ENCODE measurements around the gene LMX1B. TPM values are rescaled to one million over a fixed set of nuclear protein-coding genes. Genes with fewer than 3 reads are reported as not detected.

LMX1B gene
- total RNA-seq, 1 experiment from 2014 or later: 12.4 TPM

DNA sequence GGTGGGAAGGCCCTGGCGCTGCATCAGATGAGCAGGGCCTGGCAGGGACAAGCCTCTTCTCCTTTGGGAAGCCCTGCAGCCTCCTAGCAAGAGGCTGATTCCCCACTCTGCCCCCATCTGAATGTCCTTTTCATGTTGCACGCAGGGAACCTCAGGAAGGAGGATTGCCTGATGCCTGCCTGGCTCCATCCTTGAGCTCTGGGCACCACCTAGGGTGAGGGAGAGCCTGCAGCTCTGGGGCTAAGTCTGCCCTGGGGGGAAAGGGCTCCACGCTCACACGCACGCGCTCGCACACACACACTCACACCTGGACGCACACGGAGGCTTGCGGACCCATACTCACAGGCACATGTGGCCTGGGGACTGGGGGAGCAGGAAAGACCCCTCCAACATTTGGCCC, 86.6 kb downstream of the LMX1B start (continued):
- TF ChIP-seq, protein P1, sequence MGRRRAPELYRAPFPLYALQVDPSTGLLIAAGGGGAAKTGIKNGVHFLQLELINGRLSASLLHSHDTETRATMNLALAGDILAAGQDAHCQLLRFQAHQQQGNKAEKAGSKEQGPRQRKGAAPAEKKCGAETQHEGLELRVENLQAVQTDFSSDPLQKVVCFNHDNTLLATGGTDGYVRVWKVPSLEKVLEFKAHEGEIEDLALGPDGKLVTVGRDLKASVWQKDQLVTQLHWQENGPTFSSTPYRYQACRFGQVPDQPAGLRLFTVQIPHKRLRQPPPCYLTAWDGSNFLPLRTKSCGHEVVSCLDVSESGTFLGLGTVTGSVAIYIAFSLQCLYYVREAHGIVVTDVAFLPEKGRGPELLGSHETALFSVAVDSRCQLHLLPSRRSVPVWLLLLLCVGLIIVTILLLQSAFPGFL (CRISPR knock-in tag; IDR thresholded peaks at IDR 0.05; ENCODE audit: borderline replicate concordance): no peak
- TF ChIP-seq, protein P2, sequence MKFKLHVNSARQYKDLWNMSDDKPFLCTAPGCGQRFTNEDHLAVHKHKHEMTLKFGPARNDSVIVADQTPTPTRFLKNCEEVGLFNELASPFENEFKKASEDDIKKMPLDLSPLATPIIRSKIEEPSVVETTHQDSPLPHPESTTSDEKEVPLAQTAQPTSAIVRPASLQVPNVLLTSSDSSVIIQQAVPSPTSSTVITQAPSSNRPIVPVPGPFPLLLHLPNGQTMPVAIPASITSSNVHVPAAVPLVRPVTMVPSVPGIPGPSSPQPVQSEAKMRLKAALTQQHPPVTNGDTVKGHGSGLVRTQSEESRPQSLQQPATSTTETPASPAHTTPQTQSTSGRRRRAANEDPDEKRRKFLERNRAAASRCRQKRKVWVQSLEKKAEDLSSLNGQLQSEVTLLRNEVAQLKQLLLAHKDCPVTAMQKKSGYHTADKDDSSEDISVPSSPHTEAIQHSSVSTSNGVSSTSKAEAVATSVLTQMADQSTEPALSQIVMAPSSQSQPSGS (CRISPR knock-in tag; IDR thresholded peaks at IDR 0.05; ENCODE audit: borderline replicate concordance, low read depth): no peak
- no peak for TF ChIP-seq NFATC4 (CRISPR knock-in tag; IDR thresholded peaks at IDR 0.05)

DNA sequence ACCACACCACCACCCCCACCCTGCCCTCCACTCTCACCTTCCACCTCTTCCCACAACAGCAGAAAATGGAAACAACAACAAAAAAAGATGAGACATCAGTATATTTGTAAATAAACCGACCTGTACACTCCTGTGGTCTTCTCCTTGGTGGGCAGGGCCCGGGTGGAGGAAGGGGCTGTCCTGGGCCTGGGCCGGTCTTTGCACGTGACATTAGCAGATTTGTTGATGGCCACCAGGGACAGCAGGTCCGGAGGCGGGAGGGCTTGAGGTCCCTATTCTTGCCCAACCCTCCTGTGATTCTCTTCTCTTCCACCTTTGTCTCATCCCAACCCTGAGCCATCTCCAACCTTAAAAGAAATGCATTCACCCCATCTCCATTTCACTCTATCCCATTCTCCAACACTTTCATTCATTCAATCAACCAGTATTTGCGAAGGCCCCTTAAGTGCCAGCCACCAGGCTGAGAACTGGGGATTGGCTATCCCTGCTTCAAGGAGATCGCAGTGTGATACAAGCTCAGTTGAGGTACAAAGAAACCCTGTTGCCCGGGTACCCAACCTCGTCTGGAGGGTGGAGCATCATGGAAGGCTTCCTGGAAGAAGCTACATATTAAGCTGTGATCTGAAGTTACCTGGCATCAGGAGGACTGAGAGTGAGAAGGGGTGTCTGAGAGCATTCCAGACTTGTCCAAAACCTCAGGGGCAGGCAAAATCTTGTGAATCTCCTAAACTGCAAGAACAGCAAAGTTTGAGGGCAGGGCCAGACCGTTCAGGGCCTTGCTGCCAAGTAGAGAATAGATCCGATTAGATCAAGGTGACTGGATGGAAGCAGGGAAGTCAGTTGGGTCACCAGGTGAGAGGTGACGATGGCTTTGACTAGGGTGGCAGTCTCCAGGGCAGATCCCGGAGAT, 87.4 kb downstream of the LMX1B start:
- ATAC-seq: no peak
- no peaks in the 10 kb centered on the region for H3K36me3 Mint-ChIP-seq
- H3K9me3 Mint-ChIP-seq: no peaks in the 10 kb centered on the region
- no peak overlapping the region for H3K4me3 Mint-ChIP-seq
- H3K27ac Mint-ChIP-seq: no peak overlapping the region
- peaks cover 14% of the 10 kb centered on the region for H3K4me1 Mint-ChIP-seq
- DNase-seq (ENCODE audit: low spot score): peak; percentile 12
- POLR2A ChIA-PET: interaction anchor here (1.4 kb wide), 1 partner anchor 81 kb away, joined by 3 read pairs; no protein-coding TSS in a partner anchor
- peaks cover 51% of the 10 kb centered on the region for H3K27me3 Mint-ChIP-seq (ENCODE audit: low read depth)
- CTCF ChIA-PET: interaction anchor here (1.5 to 16.1 kb wide), 11 partner anchors 11 to 143 kb away, joined by 4 to 734 read pairs (median 13); no protein-coding TSS in a partner anchor
- TF ChIP-seq NFE2L1 (CRISPR knock-in tag; IDR thresholded peaks at IDR 0.05) (no peak), RORB (CRISPR knock-in tag; IDR thresholded peaks at IDR 0.05) (no peak), NFATC4 (CRISPR knock-in tag; IDR thresholded peaks at IDR 0.05) (no peak), ETV6 (CRISPR knock-in tag; IDR thresholded peaks at IDR 0.05) (no peak), ZNF396 (CRISPR knock-in tag; IDR thresholded peaks at IDR 0.05; ENCODE audit: borderline replicate concordance) (no peak), ESRRA (CRISPR knock-in tag; IDR thresholded peaks at IDR 0.05; ENCODE audit: borderline replicate concordance) (no peak), NR1H2 (CRISPR knock-in tag; IDR thresholded peaks at IDR 0.05) (no peak), TCF7 (CRISPR knock-in tag; IDR thresholded peaks at IDR 0.05; ENCODE audit: low read depth) (no peak), FOXP1 (CRISPR knock-in tag; IDR thresholded peaks at IDR 0.05; ENCODE audit: borderline replicate concordance) (no peak), NR2C2 (CRISPR knock-in tag; IDR thresholded peaks at IDR 0.05) (no peak), MYBL2 (CRISPR knock-in tag; IDR thresholded peaks at IDR 0.05) (no peak), ZNF138 (CRISPR knock-in tag; conservative IDR thresholded peaks at IDR 0.05) (no peak)
- TF ChIP-seq, protein P3, sequence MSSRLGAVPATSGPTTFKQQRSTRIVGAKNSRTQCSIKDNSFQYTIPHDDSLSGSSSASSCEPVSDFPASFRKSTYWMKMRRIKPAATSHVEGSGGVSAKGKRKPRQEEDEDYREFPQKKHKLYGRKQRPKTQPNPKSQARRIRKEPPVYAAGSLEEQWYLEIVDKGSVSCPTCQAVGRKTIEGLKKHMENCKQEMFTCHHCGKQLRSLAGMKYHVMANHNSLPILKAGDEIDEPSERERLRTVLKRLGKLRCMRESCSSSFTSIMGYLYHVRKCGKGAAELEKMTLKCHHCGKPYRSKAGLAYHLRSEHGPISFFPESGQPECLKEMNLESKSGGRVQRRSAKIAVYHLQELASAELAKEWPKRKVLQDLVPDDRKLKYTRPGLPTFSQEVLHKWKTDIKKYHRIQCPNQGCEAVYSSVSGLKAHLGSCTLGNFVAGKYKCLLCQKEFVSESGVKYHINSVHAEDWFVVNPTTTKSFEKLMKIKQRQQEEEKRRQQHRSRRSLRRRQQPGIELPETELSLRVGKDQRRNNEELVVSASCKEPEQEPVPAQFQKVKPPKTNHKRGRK (CRISPR knock-in tag; IDR thresholded peaks at IDR 0.05; ENCODE audit: borderline replicate concordance): no peak
- TF ChIP-seq, protein P4, sequence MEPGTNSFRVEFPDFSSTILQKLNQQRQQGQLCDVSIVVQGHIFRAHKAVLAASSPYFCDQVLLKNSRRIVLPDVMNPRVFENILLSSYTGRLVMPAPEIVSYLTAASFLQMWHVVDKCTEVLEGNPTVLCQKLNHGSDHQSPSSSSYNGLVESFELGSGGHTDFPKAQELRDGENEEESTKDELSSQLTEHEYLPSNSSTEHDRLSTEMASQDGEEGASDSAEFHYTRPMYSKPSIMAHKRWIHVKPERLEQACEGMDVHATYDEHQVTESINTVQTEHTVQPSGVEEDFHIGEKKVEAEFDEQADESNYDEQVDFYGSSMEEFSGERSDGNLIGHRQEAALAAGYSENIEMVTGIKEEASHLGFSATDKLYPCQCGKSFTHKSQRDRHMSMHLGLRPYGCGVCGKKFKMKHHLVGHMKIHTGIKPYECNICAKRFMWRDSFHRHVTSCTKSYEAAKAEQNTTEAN (CRISPR knock-in tag; IDR thresholded peaks at IDR 0.05): no peak
- TF ChIP-seq, protein P5, sequence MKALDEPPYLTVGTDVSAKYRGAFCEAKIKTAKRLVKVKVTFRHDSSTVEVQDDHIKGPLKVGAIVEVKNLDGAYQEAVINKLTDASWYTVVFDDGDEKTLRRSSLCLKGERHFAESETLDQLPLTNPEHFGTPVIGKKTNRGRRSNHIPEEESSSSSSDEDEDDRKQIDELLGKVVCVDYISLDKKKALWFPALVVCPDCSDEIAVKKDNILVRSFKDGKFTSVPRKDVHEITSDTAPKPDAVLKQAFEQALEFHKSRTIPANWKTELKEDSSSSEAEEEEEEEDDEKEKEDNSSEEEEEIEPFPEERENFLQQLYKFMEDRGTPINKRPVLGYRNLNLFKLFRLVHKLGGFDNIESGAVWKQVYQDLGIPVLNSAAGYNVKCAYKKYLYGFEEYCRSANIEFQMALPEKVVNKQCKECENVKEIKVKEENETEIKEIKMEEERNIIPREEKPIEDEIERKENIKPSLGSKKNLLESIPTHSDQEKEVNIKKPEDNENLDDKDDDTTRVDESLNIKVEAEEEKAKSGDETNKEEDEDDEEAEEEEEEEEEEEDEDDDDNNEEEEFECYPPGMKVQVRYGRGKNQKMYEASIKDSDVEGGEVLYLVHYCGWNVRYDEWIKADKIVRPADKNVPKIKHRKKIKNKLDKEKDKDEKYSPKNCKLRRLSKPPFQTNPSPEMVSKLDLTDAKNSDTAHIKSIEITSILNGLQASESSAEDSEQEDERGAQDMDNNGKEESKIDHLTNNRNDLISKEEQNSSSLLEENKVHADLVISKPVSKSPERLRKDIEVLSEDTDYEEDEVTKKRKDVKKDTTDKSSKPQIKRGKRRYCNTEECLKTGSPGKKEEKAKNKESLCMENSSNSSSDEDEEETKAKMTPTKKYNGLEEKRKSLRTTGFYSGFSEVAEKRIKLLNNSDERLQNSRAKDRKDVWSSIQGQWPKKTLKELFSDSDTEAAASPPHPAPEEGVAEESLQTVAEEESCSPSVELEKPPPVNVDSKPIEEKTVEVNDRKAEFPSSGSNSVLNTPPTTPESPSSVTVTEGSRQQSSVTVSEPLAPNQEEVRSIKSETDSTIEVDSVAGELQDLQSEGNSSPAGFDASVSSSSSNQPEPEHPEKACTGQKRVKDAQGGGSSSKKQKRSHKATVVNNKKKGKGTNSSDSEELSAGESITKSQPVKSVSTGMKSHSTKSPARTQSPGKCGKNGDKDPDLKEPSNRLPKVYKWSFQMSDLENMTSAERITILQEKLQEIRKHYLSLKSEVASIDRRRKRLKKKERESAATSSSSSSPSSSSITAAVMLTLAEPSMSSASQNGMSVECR (CRISPR knock-in tag; IDR thresholded peaks at IDR 0.05; ENCODE audit: borderline replicate concordance): no peak
- TF ChIP-seq, protein P6, sequence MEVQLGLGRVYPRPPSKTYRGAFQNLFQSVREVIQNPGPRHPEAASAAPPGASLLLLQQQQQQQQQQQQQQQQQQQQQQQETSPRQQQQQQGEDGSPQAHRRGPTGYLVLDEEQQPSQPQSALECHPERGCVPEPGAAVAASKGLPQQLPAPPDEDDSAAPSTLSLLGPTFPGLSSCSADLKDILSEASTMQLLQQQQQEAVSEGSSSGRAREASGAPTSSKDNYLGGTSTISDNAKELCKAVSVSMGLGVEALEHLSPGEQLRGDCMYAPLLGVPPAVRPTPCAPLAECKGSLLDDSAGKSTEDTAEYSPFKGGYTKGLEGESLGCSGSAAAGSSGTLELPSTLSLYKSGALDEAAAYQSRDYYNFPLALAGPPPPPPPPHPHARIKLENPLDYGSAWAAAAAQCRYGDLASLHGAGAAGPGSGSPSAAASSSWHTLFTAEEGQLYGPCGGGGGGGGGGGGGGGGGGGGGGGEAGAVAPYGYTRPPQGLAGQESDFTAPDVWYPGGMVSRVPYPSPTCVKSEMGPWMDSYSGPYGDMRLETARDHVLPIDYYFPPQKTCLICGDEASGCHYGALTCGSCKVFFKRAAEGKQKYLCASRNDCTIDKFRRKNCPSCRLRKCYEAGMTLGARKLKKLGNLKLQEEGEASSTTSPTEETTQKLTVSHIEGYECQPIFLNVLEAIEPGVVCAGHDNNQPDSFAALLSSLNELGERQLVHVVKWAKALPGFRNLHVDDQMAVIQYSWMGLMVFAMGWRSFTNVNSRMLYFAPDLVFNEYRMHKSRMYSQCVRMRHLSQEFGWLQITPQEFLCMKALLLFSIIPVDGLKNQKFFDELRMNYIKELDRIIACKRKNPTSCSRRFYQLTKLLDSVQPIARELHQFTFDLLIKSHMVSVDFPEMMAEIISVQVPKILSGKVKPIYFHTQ (CRISPR knock-in tag; IDR thresholded peaks at IDR 0.05): no peak
- TF ChIP-seq, protein P7, sequence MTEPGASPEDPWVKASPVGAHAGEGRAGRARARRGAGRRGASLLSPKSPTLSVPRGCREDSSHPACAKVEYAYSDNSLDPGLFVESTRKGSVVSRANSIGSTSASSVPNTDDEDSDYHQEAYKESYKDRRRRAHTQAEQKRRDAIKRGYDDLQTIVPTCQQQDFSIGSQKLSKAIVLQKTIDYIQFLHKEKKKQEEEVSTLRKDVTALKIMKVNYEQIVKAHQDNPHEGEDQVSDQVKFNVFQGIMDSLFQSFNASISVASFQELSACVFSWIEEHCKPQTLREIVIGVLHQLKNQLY (CRISPR knock-in tag; IDR thresholded peaks at IDR 0.05): no peak

Measured in WTC11 (cell line).